SH-SY5Y (cell line): ENCODE measurements around the gene COG1.

Source experiments
- GATA2 ChIP-seq: IDR thresholded peaks from 2 replicates; pipeline ENCODE4 v1.6.1; 2011; ENCODE audit warnings: mild to moderate bottlenecking, low read depth, low read length
- GATA3 ChIP-seq: IDR thresholded peaks from 2 replicates; pipeline ENCODE4 v1.6.1; 2011; ENCODE audit warnings: low read depth, mild to moderate bottlenecking, low read length, moderate library complexity

Gene COG1

DNA sequence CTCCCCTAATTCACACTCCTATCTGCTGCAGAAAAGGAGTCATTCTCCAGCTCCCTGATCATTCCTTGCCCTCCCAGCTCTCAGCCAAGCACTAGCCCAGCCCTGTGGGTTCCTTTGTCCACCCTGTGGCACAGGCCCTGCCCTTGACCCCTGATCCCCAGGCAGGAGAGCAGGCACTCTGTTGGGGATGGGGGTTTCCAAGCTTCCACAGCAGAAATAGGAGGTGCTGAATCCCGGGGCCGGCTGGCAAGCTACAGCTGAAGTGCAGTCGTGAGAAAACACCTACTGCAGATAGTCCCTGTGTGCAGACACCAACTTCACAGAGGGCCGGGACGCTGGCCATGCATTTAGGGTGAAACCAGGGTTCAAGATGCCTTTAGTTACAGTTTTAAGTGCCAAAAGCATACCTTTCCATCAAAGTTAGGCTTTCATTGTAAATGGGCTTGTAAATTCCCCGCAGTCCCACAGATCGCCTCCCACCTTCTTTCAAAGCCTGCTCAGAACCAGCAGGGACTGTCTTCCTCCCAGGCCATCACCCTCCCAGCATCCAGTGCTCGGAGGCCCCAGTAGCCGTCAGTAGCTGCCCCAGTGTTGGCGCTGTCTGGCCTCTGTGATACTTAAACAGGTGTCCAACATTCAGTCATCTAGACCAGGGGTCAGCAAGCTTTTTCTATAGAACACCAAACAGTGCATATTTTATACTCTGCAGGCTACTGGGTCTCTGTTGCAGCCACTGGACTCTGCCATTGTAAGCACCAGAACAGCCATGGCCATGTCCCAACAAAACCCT is 58.2 kb downstream of the COG1 start:
- TF ChIP-seq GATA3 = no peak
- TF ChIP-seq GATA2 = no peak

DNA sequence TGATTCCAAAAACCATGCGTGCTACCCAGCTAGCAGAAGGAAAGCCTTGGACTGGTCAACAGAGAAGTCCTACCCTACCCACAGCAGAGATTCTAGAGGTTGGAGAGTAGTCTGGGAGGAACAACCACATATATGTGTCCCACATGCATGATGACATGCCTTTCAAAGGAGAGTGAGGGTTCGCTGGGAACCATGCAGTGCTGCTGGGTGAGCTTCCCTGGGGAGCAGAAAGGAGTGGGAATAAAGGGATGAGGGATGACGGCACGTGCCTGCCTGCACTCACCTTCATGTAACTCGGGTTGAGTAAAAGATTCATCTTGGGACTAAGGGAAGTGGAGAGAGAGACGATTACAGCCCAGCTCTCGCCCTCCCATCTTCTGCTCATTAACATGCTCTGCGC is 59.0 kb downstream of the COG1 start:
- TF ChIP-seq GATA3 = no peak

DNA sequence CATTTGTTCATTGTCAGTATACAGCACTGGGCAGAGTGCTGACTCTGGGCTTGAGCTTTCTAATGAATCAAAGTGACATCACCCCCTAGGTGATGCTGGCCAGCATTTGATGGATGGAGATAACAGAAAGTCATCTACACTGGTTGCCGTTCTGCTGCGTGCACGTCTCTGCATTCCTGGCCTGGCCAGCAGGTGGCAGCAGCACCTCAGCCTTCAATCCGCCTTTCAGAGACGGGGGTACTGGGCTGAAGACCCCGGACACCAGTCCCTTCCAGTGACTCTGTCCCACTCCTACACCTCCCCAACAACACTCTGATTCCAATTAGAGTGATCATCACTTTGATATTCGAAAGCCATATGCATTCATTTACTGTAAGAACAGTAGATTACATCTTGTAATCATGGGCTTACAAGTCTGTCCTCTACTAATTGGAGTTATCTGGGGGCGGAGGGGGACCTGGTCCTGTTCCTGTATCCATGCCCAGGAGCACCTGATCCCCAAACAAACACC is 62.9 kb downstream of the COG1 start:
- TF ChIP-seq GATA3 = peak; percentile 91
- peak; percentile 98 for TF ChIP-seq GATA2

DNA sequence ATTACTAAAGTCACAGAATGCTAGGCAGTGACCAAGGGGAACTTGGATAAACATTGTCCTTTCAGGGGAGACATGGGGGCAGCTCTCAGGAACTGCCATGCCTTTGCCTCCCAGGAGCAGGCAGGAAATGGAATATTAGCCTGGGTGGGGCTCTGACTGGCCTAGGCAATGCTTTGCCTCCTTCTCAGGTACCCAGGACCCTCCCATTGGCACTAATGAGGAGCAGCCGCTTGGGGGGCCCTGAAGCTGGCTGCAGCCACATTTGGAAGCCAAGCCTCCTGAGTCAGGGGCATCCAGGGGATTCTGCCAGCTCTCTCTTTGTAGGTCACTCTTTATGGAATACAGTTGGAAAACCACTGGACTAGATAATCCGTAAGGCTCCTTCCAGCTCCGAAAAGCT is 63.4 kb downstream of the COG1 start:
- no peak for TF ChIP-seq GATA2
- TF ChIP-seq GATA3 = no peak

DNA sequence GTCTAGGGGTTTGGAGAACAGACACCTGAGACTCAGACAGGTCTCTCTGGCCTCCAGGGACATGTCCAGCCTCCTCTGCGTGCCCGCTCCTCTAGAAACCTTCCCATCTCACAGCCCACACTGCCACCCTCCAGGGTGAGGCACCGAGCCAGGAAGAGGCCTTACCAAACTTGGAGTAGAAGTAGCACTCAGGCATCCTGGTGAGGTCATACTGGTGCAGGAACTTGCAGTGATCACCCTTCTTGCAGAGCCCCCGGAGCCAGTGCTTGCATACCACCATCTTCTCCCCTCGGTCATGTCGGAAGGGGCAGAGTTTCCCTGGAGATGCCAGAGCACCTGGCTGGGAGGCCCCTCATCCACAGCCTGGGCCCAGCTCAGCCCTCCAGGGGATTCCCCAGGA is 64.7 kb downstream of the COG1 start:
- TF ChIP-seq GATA2 (no peak), GATA3 (no peak)
